BE2C (cell line): ENCODE data around the gene MCRS1.
"Not testable (repeated sequence)": the region's sequence is repeated elsewhere in the genome, so short reads cannot be mapped to it uniquely, and the experiment has no call there.

ENCODE experiments used
- DNase-seq: peaks from one replicate; pipeline ENCODE4 v3.0.0-alpha.2; 2020
- H3K27me3 ChIP-seq: fragments of 250-450 bp; sonication (Bioruptor Pico); 2 replicates; pipeline ENCODE4 v1.5.1; 2020; ENCODE audit warnings: mild to moderate bottlenecking
- H3K36me3 ChIP-seq: fragments of 250-450 bp; sonication (Bioruptor Pico); 2 replicates; pipeline ENCODE4 v1.5.1; 2020; ENCODE audit warnings: mild to moderate bottlenecking
- H3K4me1 ChIP-seq: fragments of 250-450 bp; sonication (Bioruptor Pico); 2 replicates; pipeline ENCODE4 v1.5.1; 2020
- H3K4me3 ChIP-seq: 2 replicates; pipeline ENCODE4 v1.5.1; 2011; ENCODE audit warnings: low read depth, low read length
- H3K9me3 ChIP-seq: fragments of 250-450 bp; sonication (Bioruptor Pico); 2 replicates; pipeline ENCODE4 v1.5.1; 2020
- CTCF ChIP-seq: IDR thresholded peaks from 2 replicates; pipeline ENCODE4 v1.5.1; 2012; ENCODE audit warnings: mild to moderate bottlenecking, low read depth, low read length

Gene MCRS1

GRCh38 chr12:49609059-49609874 is 41.3 kb upstream of the MCRS1 start:
- Histone ChIP-seq H3K36me3 (no peaks in the 10 kb centered on the region), H3K9me3 (no peaks in the 10 kb centered on the region), H3K4me1 (no peaks in the 10 kb centered on the region), H3K27me3 (no peaks in the 10 kb centered on the region), H3K4me3 (no peak overlapping the region)
- DNase-seq: no peak
- TF ChIP-seq CTCF: no peak

GRCh38 chr12:49605539-49605938 is 37.6 kb upstream of the MCRS1 start, which contains the start of gene FAM186B:
FAM186B (minus strand) TSS chr12:49605639; CDS start chr12:49605477, 162 bp downstream.
- not testable (repeated sequence) for H3K9me3 ChIP-seq, DNase-seq, H3K36me3 ChIP-seq, H3K27me3 ChIP-seq, H3K4me1 ChIP-seq, H3K4me3 ChIP-seq

- no peak overlapping the region for H3K4me3 ChIP-seq
- no peak for TF ChIP-seq CTCF
- no peaks in the 10 kb centered on the region for H3K4me1 ChIP-seq
- no peaks in the 10 kb centered on the region for H3K9me3 ChIP-seq
- no peak for DNase-seq
- H3K36me3 ChIP-seq: no peaks in the 10 kb centered on the region
- no peaks in the 10 kb centered on the region for H3K27me3 ChIP-seq
Measured at GRCh38 chr12:49604856-49605255, 36.9 kb upstream of the MCRS1 start.

DNA sequence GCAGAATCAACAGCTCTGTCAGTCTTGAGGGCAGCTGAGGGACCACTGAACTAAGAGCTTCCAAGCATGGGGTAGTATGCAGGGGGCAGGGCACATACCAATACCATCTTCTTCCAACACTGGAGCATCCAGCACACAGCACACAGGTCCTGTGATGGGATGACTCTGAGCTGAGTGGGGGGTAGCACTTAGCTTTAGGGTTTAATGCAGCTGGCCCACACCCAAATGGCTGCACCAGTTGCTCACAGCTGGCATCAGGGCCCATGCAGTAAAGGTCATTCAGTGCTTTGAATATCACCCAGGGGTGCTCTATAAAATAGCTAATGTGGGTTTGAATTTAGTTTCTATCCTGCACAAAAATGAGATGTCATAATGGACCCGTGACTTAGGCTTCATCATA is 35.8 kb upstream of the MCRS1 start:
- H3K36me3 ChIP-seq: no peaks in the 10 kb centered on the region
- no peak for DNase-seq
- H3K4me3 ChIP-seq: no peak overlapping the region
- H3K4me1 ChIP-seq: no peaks in the 10 kb centered on the region
- no peak for TF ChIP-seq CTCF
- H3K27me3 ChIP-seq: no peaks in the 10 kb centered on the region
- H3K9me3 ChIP-seq: no peaks in the 10 kb centered on the region

DNA sequence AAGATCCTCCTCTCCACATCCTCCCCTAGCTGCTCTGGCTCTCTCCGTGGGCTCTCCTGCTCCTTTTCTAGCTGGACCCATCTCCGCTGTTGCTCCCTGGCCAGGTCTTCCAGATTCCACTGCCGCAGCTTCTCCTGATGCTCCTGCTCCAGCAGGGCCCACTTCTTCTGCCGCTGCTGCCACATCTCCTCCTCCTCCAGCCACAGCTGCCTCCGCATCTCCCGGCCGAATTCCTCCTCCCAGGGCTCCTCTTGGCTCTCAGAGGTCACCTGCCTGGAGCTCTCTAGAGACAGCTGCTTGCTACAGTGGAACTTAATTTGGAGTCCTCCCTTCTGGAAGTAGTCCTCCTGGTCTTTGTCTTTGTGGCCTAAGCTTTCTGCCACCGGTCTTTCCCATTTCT is 32.0 kb upstream of the MCRS1 start:
- DNase-seq: no peak
- Histone ChIP-seq H3K36me3 (no peaks in the 10 kb centered on the region), H3K4me1 (no peaks in the 10 kb centered on the region), H3K27me3 (no peaks in the 10 kb centered on the region), H3K4me3 (no peak overlapping the region), H3K9me3 (no peaks in the 10 kb centered on the region)
- TF ChIP-seq CTCF: no peak

- no peak for TF ChIP-seq CTCF
Measured at GRCh38 chr12:49598527-49598926, 30.6 kb upstream of the MCRS1 start.

More at GRCh38 chr12:49598527-49598926, 30.6 kb upstream of the MCRS1 start:
- DNase-seq: no peak
- H3K4me3 ChIP-seq: no peak overlapping the region
- no peaks in the 10 kb centered on the region for H3K27me3 ChIP-seq
- no peaks in the 10 kb centered on the region for H3K4me1 ChIP-seq
- H3K9me3 ChIP-seq: no peaks in the 10 kb centered on the region
- H3K36me3 ChIP-seq: no peaks in the 10 kb centered on the region
